ENCODE measurements around the gene MYO5B. TPM values are rescaled to one million over a fixed set of nuclear protein-coding genes. Genes with fewer than 3 reads are reported as not detected.

Gene MYO5B
- polyA plus RNA-seq, 2 of the 4 experiments (the other 2 are of a cell fraction): 6.4 to 18.4 TPM

DNA sequence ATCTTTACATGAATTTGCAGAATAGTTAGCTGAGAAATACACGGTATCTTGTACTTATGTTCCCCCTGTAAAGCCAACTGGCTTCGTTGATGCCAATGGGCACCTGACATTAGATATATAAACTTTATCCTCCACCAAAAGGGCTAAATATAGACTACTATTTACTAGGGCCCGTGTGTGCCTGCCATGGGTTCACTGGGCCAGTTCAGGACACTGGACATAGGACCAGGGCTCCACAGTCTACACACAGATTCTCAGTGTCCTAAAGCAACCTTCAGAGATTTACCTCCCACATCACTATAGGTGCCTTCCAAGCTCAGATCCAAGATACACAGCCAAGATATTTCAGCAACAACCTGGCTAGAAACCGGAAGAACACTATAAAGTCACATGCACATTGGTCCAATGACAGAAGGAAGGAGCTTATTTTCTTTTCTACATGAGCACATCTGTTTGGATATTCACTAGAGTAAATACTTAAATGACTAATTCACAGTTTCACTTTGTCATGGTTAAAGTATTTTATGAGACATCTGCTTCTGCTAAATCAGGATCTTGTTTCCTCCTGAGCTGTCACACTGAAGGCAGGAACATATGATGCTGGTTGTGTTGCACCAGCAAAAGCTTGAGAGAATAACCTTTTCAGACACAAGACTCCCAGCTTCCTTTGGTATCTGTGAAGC lies 95.1 kb downstream of the MYO5B start:
- CTCF ChIA-PET: interaction anchor here (1.5 kb wide), 1 partner anchor 19 kb away, joined by 4 read pairs; no protein-coding TSS in a partner anchor
- POLR2A ChIA-PET: no interaction called here
- no peaks in the 10 kb centered on the region for H3K9me3 ChIP-seq
- no peak for ATAC-seq
- 0% methylated on average over 4 of the region's 4 CpGs for WGBS (ENCODE audit: missing lambda C conversion rate)
- no peak for FAIRE-seq
- DNase-seq (ENCODE audit: low read depth in 1 of 2, low spot score in 1 of 2): no peak
- no peaks in the 10 kb centered on the region for H3K4me1 ChIP-seq
- TF ChIP-seq RARB (CRISPR knock-in tag; IDR thresholded peaks at IDR 0.05) (no peak), ZFP36 (IDR thresholded peaks at IDR 0.05; ENCODE audit: borderline replicate concordance, partially characterized antibody) (no peak), HOXB13 (CRISPR knock-in tag; IDR thresholded peaks at IDR 0.05; ENCODE audit: low read depth) (no peak), HOXA7 (CRISPR knock-in tag; IDR thresholded peaks at IDR 0.05) (no peak), RCOR1 (IDR thresholded peaks at IDR 0.05; ENCODE audit: low read depth, low read length) (no peak), JUNB (IDR thresholded peaks at IDR 0.05) (no peak), USF2 (IDR thresholded peaks at IDR 0.05) (no peak), NFE2L2 (conservative IDR thresholded peaks at IDR 0.05; ENCODE audit: low read length) (no peak), EHMT2 (IDR thresholded peaks at IDR 0.05; ENCODE audit: low read depth) (no peak), CEBPB (IDR thresholded peaks at IDR 0.05) (no peak), HOXB5 (CRISPR knock-in tag; IDR thresholded peaks at IDR 0.05) (no peak), RAD21 (conservative IDR thresholded peaks at IDR 0.05 in 1 of 2, IDR thresholded peaks at IDR 0.05 in 1 of 2) (no peak), TP53 (CRISPR knock-in tag; IDR thresholded peaks at IDR 0.05) (no peak), MAZ (IDR thresholded peaks at IDR 0.05; ENCODE audit: borderline replicate concordance, low read depth, low read length) (no peak)
- TF ChIP-seq, protein P1, sequence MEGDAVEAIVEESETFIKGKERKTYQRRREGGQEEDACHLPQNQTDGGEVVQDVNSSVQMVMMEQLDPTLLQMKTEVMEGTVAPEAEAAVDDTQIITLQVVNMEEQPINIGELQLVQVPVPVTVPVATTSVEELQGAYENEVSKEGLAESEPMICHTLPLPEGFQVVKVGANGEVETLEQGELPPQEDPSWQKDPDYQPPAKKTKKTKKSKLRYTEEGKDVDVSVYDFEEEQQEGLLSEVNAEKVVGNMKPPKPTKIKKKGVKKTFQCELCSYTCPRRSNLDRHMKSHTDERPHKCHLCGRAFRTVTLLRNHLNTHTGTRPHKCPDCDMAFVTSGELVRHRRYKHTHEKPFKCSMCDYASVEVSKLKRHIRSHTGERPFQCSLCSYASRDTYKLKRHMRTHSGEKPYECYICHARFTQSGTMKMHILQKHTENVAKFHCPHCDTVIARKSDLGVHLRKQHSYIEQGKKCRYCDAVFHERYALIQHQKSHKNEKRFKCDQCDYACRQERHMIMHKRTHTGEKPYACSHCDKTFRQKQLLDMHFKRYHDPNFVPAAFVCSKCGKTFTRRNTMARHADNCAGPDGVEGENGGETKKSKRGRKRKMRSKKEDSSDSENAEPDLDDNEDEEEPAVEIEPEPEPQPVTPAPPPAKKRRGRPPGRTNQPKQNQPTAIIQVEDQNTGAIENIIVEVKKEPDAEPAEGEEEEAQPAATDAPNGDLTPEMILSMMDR (IDR thresholded peaks at IDR 0.05): no peak
- no peak overlapping the region for H3K4me2 ChIP-seq
- no peak overlapping the region for H3K27ac ChIP-seq
- no peak overlapping the region for H3K4me3 ChIP-seq

DNA sequence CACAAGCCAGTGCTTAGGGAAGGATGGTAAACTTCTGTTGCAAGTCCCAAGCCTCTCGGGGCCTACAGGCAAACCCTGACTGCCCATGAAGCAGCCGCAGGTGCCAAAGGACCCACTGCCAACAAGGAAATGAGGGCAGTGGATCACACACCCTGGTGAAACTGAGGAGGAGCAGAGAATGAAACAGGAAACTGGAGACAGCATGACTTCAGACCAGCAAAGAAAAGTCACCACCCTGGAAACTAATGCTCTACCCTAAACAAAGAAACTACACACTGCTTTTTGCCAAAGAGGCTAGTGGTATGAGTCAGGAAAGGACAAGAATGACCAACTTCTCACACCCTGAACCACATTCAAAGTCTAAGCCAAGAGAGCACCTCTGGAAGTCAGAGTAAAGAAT lies 97.2 kb downstream of the MYO5B start:
- no peak overlapping the region for H3K4me2 ChIP-seq
- CTCF ChIA-PET: no interaction called here
- H3K4me3 ChIP-seq: no peak overlapping the region
- TF ChIP-seq, protein P2, sequence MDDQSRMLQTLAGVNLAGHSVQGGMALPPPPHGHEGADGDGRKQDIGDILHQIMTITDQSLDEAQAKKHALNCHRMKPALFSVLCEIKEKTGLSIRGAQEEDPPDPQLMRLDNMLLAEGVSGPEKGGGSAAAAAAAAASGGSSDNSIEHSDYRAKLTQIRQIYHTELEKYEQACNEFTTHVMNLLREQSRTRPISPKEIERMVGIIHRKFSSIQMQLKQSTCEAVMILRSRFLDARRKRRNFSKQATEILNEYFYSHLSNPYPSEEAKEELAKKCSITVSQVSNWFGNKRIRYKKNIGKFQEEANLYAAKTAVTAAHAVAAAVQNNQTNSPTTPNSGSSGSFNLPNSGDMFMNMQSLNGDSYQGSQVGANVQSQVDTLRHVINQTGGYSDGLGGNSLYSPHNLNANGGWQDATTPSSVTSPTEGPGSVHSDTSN (IDR thresholded peaks at IDR 0.05): no peak
- no peak for TF ChIP-seq GATA3 (IDR thresholded peaks at IDR 0.05; ENCODE audit: borderline replicate concordance)
- no peak for TF ChIP-seq HOXA7 (CRISPR knock-in tag; IDR thresholded peaks at IDR 0.05)
- TF ChIP-seq FOXS1 (CRISPR knock-in tag; IDR thresholded peaks at IDR 0.05): no peak
- TF ChIP-seq EHMT2 (IDR thresholded peaks at IDR 0.05; ENCODE audit: low read depth): no peak
- TF ChIP-seq HES2 (IDR thresholded peaks at IDR 0.05): no peak
- TF ChIP-seq HOXB13 (CRISPR knock-in tag; IDR thresholded peaks at IDR 0.05; ENCODE audit: low read depth): no peak
- TF ChIP-seq JUN (IDR thresholded peaks at IDR 0.05): no peak
- 0% methylated on average over 1 of the region's 2 CpGs for WGBS (ENCODE audit: missing lambda C conversion rate)
- POLR2A ChIA-PET: no interaction called here
- DNase-seq (ENCODE audit: low read depth in 1 of 2, low spot score in 1 of 2) (no peak), ATAC-seq (no peak), FAIRE-seq (no peak)
- H3K4me1 ChIP-seq: no peaks in the 10 kb centered on the region
- no peak overlapping the region for H3K27ac ChIP-seq
- no peaks in the 10 kb centered on the region for H3K9me3 ChIP-seq

Data from A549 (cell line).